DMS 273 treated with DMSO at 0.1 percent for 48 hours (cell line): ENCODE results near the gene DHRS4L2.
"Not testable (repeated sequence)": the region's sequence is repeated elsewhere in the genome, so short reads cannot be mapped to it uniquely, and the experiment has no call there.

Experiments
- DNase-seq: peaks from one replicate; lab custom pipeline; 2025; lab: John Stamatoyannopoulos, UW

The DHRS4L2 gene

DNA sequence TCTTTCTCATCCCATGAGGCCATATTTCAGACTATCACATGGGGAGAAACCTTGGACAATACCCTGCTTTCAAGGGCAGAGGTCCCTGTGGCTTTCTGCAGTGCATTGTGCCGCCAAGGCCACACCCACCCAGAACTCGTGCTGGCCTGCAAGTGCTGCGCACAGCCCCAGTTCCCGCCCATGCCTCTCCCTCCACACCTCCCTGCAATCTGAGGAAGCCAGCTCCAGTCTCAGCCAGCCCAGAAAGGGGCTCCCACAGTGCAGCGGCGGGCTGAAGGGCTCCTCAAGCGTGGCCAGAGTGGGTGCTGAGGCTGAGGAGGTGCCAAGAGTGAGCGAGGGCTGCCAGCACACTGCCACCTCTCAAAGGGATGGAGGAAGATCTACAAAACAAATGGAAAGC, 15.6 kb upstream of the DHRS4L2 start:
- not testable (repeated sequence) for DNase-seq

DNA sequence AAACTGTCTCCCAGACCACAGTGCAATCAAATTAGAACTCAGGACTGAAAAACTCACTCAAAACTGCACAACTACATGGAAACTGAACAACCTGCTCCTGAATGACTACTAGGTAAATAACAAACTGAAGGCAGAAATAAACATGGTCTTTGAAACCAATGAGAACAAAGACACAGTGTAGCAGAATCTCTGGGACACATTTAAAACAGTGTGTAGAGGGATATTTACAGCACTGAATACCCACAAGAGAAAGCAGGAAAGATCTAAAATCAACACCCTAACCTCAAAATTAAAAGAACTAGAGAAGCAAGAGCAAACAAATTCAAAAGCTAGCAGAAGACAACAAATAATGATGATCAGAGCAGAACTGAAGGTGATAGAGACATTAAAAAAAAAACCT, 14.7 kb upstream of the DHRS4L2 start:
- not testable (repeated sequence) for DNase-seq

DNA sequence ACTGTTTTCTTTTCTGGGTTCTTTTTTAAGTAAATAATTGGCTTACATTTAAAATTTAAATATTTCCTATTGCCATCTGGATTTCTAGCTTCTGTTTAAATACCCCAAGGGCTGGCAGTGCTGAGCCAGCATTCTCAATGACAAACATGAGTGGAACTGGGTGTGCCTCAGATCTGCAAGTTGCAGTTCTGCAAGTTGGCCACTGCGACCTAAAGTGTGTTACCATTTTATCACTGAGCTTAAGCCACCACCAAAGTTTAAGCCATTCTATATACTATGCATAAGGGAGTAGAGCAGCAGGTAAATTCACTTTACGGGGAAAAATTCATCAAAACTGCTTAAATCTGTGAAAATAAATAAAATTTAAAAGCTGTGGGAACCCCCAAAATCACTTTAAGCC, 11.5 kb upstream of the DHRS4L2 start:
- not testable (repeated sequence) for DNase-seq

DNA sequence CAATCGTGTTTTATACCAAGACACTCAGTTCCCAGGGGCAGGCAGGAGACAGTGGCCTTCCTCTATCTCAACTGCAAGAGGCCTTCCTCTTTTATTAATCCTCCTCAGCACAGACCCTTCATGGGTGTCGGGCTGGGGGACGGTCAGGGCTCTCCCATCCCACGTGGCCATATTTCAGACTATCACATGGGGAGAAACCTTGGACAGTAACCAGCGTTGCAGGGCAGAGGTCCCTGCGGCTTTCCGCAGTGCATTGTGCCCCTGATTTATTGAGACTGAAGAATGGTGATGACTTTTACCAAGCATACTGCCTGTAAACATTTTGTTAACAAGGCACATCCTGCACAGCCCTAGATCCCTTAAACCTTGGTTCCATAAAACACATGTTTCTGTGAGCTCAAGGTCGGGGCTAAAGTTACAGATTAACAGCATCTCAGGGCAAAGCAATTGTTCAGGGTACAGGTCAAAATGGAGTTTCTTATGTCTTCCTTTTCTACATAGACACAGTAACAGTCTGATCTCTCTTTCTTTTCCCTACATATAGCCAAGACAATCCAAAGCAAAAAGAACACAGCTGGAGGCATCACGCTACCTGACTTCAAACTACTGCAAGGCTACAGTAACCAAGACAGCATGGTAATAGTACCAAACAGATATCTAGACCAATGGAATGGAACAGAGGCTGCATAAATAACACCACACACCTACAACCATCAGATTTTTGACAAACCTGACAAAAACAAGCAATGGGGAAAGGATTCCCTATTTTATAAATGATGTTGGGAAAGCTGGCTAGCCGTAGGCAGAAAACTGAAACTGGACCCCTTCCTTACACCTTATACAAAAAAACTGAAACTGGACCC, 6.5 kb upstream of the DHRS4L2 start:
- not testable (repeated sequence) for DNase-seq

DNA sequence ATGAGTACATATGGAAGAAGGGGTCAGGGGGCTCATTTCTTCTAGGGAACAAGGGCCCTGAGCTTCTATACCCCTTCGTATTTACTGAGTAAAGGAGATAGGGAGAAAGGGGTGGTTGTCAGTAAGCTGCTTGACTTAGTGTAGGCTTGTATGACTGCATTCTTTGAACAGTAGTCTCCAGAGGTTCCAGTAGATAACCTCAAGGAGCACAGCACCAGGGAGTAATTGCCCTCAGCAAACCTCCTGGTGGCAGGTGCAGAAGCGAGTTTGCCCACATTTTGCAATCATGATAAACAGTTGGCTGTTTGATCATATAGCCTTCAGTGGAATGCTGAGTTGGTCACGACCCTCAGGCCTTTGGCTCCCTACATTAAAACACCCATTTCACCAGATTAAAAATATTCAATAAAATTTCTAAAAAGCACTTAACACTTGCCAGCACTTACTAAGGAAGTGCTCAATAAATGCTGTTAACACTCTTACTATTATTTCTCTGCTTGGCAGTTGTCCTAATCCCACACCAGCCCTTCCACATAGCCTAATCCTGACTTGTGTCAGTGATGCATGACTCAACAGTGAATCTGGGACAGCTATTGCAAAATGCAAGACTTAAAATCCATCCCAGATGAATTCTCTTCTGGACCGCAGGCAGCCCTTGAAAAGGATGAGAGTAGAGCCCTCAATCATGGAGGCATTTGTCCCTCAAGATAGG, 3.7 kb upstream of the DHRS4L2 start:
- no peak for DNase-seq

DNA sequence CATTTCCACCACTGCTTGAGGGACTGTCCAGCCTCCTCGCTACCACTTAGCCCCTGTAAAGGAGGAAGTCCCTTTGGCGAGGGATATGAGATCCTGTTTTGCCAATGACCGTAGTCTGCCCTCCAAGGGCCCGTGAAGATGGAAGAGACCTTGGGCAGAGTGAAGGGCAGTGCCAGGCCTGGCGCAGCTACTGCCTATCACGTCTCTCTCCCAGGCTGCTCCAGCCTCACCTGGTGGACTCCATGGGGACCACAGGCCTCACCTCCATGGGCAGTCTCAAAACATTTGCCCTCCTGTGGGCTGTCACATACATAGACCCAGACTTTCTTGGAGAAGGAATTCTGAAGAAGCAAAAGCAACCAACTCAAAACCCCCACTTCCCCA, 514 bp upstream of the DHRS4L2 start:
- DNase-seq, result not testable (repeated sequence)

DNA sequence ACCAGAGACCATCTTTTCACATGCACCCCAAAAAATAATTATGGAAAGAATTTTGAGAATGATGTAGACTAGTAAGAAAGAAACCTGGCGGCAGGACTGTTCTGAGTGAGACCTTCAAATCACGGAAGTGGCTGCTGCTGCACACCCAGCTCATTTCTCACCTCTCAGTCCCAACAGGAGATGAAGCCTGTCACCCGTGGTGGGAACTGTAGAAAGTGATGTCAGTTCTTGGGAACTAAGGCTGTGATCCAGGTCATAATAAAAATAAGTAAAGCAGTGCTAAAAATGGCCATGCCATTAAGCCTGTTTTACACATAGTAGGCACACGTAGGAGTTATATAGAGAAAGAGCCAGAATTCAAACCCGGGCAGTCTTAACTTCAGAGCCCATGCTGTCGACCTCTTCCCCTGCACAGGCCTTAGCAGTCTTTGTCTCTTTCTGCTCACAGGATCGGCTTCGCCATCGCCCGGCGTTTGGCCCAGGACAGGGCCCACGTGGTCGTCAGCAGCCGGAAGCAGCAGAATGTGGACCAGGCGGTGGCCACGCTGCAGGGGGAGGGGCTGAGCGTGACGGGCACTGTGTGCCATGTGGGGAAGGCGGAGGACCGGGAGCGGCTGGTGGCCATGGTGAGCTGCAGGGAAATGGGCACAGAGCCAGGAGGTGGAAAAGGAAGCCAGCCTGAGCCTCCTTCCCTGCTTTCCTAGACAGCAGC, 1.2 kb downstream of the DHRS4L2 start:
- DNase-seq, result peak; percentile 43

DNA sequence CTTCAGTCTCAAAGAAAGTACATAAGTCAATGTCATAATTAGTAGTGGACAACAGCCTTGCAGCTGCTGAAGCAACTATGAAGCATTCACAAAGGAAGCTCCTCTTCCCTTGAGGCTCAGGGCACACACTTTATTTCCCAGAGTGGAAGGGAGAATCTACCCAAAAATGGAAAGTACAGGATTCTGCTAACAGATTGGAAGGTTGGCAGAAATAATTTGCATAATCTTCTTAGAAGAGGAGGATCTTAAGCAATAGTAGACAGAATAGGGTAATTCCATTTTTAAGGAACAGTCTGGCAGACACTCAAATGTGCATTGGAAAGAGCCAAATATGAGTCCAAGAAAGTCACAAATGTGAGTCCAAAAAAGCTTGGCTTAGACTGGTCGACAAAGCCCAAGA, 2.2 kb downstream of the DHRS4L2 start:
- DNase-seq, result not testable (repeated sequence)

DNA sequence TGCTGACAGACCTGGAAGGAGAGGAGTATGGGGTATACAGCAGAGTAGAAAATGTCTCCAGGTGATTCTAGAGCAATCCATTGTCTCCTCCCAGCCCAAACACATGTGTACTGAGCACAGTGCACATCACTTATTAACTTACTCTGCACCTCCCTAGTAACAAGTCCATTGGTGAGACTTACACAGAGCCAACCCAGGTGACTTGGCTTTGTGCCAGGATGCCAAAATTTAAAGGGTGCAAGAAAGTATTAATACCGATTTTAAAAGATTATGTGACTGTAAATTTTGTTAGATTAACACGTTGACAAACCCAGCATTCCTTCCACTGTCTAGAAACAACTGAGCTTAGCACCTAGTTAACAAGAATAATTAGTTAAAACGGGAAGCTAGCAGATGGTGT, 4.3 kb downstream of the DHRS4L2 start:
- not testable (repeated sequence) for DNase-seq

DNA sequence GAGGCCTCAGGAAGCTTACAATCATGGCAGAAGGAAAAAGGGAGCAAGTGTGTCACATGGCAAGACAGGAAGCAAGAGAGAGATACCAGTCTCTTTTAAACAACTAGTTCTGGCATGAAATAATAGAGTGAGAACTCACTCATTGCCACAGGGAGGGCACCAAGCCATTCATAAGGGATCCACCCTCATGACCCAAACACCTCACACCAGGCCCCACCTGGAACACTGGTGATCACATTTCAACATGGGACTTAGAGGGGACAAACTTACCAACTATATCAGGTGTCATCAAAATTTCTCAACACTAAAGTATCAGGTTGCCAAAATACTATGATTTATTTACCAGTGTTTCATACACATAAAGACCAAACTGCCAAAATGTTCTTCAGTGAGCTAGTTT, 7.3 kb downstream of the DHRS4L2 start:
- not testable (repeated sequence) for DNase-seq

DNA sequence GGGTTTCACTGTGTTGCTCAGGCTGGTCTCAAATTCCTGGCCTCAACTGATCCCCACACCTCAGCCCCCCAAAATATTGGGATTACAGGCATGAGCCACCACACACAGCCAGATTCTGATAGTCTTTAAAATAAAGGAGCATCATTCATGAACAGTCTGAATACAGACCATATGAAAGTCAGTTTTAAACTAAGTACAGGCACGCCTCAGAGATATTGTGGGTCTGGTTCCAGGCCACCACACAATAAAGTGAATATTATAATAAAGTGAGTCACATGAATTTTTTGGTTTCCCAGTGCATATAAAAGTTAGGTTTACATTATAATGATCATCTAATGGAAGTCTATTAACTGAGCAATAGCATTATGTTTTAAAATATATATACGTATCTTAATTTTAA, 8.1 kb downstream of the DHRS4L2 start:
- not testable (repeated sequence) for DNase-seq

DNA sequence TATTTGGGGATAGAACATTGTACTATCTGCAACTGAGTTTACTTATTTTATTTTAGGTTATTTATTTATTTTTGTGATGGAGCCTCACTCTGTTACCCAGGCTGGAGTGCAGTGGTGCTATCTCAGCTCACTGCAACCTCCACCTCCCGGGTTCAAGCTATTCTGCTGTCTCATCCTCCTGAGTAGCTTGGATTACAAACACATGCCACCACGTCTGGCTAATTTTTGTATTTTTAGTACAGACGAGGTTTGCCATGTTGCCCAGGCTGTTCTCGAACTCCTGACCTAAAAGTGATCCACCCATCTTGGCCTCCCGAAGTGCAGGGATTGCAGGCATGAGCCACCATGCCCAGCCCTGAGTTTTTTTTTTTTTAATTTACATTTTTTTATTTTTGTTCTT, 10.9 kb downstream of the DHRS4L2 start:
- DNase-seq, result not testable (repeated sequence)

DNA sequence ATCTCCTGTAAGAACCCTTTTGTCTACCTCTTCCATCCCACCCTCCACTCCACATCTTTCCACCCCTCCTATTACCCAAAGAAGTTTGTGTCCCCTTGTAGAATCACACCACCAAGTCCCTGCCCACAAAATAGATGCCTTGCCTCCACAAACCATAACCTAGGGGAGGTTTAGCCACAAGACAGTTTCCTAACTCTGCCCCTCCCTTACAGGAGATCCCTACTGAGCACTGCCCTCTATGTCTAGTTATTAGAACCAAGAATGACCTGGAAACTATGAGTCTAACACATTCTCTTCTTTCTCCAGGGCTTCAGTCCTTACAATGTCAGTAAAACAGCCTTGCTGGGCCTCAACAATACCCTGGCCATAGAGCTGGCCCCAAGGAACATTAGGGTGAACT, 12.3 kb downstream of the DHRS4L2 start:
- not testable (repeated sequence) for DNase-seq

DNA sequence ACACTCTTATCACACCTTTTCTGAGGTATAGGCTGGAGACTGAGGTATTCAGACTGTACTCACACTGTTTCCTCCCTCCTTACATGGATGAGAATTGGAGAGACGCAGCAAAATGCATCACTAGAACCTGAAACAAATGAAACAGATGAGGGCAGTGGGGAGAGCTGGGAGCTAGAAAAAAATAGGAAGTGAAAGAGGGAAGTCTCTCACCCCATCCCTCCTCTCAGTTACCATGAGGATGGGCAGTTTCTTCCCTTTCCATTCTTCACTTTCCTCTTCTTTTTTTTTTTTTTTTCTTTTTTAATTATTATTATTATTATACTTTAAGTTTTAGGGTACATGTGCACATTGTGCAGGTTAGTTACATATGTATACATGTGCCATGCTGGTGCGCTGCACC, 12.9 kb downstream of the DHRS4L2 start:
- DNase-seq, result not testable (repeated sequence)

DNA sequence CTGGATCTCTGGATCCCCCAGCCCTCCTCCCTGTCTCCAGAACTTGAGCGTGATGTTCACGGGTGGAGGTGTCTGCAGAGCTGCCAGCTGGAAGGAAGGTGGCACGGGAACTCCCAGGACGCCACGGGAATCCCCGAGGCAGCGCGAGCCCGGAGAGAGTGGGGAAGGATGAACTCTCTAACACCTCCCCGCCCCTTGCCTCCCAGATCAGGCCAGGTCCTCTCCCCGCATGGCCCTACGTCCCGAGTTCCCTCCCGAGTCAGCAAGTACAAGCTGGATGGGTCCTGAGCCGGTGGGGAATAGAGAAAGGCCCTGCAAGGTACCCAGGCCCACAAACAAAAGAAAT, 17.7 kb downstream of the DHRS4L2 start:
- DNase-seq, result not testable (repeated sequence)

DNA sequence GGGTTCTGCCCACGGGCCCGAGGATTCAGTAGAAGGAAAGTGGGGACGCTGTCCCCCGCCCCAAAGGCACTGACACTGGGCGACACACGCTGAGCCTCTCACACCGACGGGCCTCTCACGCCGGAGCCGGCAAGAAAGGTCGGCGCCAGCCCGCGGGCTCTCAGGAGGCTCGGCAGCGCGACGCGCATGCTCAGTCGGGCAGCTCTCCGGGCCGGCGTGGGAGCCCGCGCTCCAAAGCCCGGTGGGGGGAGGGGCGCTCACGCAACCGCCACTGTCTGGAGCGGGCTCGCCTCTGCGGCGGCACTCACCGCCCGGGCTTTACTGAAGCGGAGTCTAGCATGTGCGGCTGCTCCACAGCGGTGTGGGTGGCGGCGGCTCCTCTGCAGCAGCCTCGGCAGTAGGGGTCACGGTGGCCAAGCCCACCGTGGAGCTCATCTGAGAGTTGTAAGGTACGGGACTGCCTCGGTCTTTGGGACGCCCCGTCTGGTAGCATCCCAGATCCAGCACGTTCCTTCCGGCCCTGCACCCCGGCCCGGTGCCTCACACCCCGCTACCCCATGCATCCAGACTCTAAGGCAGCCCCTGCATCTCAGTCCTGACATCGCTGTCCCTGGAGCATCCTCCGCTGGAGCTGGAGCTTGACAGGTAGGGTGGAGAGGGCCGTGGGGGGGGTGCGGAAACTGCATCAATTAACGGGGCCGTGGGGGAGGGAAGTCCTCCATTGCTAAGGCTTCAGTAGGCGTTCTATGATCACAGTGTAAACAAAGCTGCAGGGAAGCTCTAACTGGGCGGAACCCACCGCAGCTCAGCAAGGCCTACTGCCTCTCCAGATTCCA, 18.3 kb downstream of the DHRS4L2 start:
- not testable (repeated sequence) for DNase-seq

DNA sequence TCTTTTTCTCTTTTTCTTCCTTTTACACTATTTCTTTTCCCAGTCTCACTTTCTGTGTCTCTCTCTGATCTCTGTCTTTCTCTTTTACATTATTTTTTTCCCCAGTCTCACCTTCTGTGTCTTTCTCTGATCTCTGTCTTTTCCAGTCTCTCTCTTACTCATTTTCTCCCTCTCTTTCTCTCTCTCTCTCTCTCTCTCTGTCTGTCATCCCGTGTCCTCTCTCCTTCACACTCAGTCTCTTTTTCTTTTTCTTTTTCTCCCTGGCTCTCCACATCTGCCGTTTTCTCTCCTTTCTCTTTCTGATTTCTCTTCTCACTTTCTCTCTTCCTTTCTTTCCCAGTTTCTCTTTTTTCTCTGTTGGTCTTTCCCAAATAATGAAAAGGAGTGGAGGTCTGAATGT, 22.3 kb downstream of the DHRS4L2 start:
- no peak for DNase-seq

DNA sequence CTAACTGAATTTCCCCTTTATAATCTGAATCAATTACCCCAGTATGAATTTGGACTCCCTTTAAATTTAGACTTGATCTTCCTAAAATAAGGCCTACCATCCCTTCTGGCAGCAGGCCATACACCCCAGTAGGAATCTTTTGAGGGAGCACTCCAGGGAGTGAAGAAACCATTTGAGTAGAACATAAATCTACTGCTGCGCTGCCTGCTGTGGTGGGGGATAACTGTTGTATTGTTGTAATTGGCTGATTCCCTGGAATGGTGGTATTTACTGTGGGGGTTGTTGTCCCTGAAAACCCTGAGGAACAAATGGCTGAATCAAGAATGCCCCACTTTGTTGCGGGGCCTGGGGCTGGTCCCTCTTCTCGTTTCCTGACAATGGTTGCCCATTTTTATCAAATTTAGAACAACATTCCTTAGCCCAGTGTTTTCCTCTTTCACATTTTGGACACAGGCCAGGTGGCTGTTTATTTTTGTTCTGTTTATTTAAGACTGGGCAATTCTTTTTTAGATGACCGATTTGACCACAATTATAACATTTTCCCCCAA, 24.1 kb downstream of the DHRS4L2 start:
- DNase-seq, result not testable (repeated sequence)

DNA sequence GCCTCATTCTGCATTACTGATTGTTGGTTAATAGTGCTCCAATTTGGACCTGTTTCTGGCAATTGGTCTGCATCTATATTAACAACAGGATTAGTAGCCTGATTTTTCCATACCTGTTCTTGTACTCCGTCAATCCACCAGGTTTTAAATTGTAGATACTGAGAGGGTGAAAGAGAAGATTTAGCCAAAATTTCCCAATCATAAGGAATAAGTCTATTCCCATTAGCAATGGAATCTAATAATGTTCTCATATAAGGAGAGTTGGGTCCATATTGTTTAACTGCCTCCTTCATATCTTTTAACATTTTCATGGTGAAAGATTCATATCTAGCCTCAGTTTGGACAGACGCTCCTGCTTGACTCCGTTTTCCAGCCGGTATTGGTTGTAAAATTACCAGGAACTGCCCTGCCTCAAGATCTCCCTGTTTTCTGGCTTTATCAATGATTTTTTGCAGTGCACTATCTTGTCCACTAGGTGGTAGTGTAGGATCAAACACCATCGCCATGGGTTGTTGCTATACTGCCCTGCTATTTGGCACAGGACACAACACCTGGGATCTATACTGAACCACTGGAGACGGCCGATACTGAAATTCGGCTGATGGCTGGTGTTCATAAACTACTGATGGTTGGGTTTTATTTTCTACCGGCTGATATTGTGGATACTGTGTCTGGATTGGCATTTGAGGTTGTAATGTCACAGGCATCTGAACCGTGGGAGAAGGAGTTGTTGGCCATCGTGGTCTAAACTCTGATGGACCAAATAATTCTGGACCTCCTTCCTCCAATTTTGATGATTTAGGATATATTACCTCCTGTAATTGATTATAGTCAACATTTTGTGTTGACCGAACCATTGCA, 25.2 kb downstream of the DHRS4L2 start:
- DNase-seq, result peak; percentile 36

DNA sequence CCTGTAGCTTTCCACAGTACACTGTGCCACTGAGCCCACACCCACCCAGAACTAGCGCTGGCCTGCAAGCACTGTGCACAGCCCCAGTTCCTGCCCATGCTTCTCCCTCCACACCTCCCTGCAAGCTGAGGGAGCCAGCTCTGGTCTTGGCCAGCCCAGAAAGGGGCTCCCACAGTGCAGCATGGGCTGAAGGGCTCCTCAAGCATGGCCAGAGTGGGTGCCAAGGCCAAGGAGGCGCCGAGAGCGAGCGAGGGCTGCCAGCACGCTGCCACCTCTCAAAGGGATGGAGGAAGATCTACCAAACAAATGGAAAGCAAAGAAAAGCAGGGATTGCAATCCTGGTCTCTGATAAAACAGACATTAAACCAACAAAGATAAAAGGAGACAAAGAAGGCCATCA, 27.0 kb downstream of the DHRS4L2 start:
- DNase-seq, result not testable (repeated sequence)

DNA sequence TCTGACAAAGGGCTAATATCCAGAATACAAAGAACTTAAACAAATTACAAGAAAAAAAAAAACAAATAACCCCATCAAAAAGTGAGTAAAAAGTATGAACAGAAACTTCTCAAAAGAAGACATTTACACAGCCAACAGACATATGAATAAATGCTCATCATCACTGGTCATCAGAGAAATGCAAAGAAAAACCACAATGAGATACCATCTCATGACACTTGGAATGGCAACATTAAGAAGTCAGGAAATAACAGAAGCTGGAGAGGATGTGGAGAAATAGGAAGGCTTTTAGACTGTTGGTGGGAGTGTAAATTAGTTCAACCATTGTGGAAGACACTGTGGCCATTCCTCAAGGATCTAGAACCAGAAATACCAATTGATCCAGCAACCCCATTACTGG, 30.2 kb downstream of the DHRS4L2 start:
- not testable (repeated sequence) for DNase-seq
